OCI-M2 (cell line): ENCODE data around the gene FAM20C.
"Not testable (repeated sequence)": the region's sequence is repeated elsewhere in the genome, so short reads cannot be mapped to it uniquely, and the experiment has no call there.

ENCODE experiments used
- DNase-seq: peaks from one replicate; lab custom pipeline; 2025; ENCODE audit not compliant: unreplicated experiment; lab: John Stamatoyannopoulos, UW

Gene FAM20C

DNA sequence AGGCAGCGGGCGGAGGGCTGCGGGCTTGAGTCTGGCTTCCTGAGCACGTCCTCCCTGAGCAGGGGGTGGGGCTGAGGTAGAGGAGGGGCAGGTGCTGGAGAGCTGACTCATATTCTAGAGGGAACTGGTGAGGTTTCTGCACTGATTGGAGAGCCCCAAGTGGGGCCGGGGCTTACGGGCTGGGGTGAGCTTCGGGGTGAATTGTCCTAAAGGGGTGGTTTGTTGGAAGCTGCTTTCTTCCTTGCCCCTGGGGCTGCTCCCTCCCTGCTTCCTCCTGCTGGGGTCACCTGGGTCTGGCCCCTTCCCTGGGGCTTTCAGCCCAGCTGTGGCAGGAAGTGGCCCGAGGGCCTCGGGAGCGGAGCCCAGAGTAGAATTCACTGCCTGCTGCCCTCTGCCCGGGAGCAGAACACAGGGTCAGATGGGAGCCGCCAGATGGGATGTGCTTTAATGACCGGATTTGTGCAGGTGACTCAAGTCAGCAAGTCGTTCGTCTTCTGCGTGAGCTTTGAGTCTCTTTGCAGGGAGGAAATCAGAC lies 48.6 kb downstream of the FAM20C start:
- no peak for DNase-seq

DNA sequence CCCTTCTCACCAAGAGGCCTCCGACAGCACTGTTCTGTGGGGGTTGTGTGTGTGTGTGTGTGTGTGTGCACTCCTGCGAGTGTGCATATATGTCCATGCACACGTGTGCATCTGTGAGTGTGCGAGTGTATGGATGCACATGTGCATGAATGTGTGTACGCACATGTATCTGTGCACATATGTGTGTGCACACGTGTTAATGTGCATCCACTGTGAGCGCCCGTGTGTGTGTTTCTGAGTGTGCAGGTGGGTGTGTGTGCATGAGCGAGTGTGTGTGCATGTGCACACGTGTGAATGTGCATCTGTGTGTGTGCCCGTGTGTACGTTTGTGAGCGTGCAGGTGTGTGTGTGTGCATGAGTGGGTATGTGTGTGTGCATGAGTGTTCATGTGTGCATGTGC lies 49.1 kb downstream of the FAM20C start:
- no peak for DNase-seq

DNA sequence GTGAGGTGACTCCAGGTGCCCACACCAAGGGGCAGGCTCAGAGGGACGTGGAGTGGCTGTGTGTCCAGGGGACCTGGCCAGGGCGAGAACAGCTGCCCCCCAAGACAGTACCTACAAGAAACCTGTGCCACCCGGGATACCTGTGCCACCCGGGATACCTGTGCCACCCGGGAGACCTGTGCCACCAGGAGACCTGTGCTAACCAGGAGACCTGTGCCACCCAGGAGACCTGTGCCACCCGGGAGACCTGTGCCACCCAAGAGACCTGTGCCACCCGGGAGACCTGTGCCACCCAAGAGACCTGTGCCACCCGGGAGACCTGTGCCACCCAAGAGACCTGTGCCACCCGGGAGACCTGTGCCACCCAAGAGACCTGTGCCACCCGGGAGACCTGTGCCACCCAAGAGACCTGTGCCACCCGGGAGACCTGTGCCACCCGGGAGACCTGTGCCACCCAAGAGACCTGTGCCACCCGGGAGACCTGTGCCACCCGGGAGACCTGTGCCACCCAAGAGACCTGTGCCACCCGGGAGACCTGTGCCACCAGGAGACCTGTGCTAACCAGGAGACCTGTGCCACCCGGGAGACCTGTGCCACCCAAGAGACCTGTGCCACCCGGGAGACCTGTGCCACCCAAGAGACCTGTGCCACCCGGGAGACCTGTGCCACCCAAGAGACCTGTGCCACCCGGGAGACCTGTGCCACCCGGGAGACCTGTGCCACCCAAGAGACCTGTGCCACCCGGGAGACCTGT lies 50.6 kb downstream of the FAM20C start:
- DNase-seq = not testable (repeated sequence)

DNA sequence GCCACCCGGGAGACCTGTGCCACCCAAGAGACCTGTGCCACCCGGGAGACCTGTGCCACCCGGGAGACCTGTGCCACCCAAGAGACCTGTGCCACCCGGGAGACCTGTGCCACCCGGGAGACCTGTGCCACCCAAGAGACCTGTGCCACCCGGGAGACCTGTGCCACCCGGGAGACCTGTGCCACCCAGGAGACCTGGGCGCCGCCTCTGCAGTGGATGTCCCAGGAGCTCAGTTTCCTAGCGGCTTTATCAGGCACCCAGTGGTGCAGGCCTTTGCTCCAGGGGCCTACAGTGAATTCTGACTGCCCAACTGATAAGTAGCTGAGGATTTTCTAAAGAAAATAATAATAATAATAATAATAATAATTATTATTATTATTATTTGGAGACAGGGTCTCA lies 51.2 kb downstream of the FAM20C start:
- not testable (repeated sequence) for DNase-seq

DNA sequence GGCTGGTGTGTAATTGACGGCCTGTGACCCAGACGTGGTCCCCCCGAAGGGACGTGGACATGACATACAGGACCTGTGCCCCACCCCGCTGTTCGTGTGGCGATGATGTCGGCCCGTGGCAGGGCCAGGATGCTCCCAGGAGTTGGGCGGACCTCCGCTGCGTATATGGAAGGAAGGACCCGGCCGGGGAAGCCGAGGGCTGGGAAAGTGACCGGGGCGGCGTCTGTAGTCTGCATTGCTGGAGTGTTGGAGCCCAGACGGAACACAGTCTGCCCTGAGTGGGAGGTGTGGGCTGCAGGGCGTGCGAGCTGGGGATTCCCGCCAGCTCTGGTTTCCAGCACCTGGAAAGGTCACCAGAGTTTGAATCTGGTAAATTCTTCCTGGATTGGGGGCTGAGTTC lies 52.6 kb downstream of the FAM20C start:
- DNase-seq = no peak

DNA sequence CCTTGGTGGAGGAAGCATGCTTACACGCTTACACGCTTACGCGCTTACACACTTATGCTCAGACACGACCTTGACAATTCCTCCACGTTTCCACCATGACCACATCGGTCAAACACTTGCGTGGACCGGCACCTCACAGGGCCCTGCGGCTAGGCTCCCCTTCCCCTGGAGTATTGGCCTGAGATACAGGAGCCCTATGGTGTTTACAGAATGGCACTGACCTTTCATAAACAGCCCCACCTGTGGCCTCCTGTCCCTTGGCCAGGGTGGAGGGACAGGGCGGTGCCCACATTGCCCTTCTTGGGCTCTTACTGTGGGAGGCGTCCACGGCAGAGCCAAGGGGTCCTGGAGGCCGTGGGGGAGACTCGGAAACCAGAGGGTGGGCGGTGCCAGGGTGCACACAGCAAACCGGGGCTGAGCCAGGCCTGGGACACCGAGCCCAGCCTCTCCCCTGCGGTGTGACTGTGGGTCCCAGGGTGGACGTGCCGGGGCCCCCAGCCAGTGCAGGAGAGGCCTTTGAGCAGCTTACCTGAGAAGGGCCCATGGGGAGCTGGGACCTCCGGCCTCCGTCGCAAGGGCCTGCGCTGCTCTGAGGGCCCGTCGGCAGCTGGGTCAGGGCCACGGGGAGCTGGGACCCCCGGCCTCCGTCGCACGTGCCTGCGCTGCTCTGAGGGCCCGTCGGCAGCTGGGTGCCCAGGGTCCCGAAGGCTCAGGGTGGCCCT lies 53.4 kb downstream of the FAM20C start:
- DNase-seq = no peak

DNA sequence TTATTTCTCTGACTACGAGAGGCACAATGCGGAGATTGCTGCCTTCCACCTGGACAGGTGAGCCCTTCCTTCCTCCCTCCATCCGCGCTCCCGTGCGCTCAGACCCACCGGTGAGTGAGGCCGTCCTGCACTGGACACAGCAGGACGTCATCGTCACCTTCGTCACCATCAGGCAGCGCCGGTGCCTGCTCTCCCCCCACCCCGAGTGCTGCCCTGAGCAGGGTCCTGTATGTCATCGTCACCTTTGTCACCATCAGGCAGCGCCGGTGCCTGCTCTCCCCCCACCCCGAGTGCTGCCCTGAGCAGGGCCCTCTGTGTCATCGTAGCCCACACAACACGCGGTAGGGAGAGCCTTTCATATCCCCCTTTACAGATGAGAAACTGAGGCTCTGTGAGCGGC lies 54.1 kb downstream of the FAM20C start:
- no peak for DNase-seq

DNA sequence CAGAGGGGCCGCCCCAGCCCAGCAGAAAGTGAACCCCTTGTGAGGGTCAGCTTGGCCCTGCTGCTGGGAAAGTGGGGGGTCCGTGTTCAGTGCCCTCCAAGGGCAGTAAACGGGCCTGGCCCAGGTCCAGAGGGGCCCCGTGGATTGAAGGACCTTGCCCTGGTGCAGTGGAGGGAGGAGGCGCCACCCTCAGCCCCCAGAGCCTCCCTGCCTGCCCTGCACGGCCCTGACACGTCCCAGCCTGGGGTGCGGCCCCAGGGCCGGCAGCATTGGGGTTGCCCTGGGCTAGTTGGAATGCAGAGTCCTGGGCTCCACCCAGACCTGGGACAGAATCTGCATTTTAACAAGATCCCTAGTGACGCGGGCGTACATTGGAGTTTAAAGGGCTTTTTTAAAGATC lies 54.8 kb downstream of the FAM20C start:
- no peak for DNase-seq

DNA sequence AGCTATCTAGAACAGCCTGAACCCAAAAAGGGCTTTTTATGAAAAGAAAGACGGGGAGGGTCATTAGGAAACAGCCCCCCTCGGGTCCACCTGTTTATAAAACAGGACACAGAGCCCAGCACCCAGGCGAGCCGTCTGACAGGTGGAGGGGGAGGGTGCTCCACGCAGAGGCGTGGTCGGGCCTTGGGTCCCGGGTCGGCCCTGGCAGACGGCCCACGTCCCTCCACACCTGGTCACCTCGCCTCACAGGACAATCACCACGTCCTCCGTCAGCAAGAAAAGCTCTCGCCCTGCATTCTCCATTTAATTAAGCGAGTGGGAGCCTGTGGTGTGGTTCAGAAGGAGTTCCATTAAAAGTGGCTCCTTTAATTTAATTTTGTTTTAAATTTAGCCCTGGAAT lies 55.3 kb downstream of the FAM20C start:
- DNase-seq = no peak

DNA sequence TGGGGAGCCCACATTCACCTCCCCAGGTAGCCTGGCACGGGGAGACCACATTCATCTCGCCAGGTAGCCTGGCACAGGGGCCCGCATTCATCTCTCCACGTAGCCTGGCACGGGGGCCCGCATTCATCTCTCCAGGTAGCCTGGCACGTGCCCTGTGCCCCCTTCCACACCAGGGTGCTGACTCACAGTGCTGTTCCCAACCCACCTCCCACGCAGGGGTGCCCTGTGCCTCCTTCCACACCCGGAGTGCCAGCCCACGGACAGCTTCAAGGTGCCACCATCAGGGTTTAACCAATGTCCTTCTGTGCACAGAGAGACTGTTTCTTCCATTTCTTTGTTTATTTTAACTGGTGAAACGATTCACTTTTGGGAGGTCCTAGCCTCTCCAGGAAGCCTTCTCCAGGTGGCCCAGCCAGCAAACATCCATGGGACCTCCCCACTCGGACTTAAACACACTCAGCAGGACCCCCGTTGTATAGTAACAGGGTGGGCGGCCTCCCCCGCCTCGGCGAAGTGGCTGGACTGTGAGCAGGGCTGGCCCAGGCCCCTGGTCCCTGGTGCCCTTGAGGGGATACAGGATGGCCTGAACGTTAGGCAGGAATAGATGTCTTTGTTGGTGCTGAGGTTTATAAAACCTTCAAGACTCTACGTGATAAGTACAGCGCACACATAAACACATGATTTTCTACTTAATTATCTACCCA lies 56.5 kb downstream of the FAM20C start:
- DNase-seq = no peak

DNA sequence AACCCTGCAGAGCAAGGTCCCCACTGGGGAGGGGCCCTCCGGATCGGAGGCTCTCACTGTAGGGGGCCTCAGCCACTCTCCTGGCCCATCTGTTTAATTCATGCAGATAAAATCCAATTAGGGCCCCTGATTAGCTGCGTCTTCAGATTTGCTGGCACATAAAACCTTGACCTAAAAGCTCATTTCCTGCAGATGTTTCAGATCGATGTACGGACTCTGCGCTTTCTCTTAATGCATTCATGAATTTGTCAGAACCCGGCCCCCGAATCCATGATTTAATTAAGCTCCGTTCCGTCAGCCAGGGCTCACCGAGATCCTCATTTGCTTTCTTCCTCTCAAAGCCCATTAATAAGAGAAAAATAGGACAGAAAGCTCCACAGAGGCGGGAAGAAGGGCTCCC lies 57.6 kb downstream of the FAM20C start:
- no peak for DNase-seq

DNA sequence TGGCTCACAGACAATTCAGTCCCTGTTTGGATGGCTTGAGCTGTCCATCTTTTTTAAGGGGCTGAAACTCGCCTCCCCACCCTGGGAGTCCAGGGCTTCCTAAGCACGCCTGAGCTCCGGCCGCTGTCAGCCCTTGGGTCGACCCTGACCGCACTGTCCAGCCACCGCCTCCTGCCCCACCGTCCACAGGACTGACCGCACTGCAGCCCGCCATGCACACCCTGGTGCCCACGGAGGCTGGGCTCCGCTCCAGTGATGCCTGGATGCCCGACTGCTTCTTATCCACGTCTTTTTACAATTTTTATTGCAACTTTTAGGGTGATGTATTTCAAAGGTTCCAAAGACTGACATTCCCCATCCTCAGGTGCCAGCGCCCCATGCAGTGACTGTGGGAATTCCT lies 58.2 kb downstream of the FAM20C start:
- no peak for DNase-seq

DNA sequence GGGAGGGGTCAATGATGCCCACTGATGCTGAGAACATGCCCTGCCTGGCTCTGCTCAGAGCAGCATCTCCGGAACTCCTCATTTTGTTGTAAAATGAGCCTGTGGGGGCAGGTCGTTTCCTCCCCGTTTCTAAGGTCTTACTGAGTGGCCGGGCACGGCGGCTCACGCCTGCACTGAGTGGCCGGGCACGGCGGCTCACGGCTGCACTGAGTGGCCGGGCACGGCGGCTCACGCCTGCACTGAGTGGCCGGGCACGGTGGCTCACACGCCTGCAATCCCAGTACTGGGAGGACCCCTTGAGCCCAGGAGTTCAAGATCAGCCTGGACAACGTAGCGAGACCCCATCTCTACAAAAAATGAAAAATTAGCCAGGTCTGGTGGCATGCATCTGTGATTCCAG lies 58.6 kb downstream of the FAM20C start:
- DNase-seq = no peak

DNA sequence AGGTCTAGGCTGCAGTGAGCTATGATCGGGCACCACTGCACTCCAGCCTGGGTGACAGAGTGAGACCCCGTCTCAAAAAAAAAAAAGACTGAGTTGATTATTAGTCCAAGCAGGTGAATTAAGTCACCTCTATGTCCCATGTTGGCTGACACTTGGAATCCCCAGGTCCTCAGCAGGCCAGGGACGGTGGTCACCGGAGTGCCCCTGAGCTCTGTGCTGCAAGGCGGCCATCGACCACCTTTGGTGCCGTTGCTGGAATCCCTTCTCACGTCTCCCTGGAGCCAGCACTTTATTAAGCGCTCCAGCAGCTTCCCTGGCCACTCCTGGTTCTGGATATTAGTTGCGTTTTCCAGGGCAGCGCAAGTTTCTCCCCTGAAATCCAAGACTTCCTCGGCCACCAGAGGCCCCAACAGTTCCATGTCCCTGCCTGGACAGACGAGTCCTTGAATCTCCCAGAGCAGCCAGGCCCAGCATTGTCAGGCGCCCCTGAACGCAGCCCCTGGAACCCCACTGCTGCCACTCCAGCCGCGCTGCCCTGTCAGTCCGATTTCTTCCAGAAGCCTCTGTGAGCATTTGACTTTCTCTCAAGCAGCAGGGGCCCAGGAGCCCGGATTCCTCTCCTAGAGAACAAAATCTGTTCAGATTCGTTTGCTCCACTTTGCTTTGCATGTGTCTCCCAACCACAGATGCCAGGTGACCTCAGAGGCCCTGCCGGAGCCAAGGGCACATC lies 59.2 kb downstream of the FAM20C start:
- no peak for DNase-seq

DNA sequence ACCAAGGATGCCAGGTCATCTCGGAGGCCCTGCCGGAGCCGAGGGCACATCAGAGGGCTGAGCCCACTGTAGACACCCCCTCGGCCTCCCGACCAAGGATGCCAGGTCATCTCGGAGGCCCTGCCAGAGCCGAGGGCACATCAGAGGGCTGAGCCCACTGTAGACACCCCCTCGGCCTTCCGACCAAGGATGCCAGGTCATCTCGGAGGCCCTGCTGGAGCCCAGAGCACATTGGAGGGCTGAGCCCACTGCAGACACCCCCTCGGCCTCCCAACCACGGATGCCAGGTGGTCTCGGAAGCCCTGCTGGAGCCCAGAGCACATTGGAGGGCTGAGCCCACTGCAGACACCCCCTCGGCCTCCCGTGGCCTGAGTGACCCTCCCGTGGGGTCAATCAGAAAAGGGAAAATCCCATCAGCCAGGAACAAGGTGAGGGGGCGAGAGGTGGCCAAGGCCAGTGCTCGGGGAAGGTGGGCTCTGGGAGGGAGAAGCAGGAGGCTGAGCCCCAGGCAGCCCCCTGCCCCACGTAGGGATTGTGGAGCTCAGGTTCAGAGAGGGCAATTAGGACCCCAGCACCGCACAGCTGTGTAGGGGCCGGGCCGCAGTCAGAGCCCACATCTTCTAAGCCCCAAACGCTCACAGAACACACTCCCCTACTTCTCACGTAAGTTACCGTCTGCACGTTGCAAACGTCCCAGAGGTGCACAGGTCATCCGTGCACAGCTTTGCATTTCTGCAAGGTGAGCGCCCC lies 60.0 kb downstream of the FAM20C start:
- no peak for DNase-seq

DNA sequence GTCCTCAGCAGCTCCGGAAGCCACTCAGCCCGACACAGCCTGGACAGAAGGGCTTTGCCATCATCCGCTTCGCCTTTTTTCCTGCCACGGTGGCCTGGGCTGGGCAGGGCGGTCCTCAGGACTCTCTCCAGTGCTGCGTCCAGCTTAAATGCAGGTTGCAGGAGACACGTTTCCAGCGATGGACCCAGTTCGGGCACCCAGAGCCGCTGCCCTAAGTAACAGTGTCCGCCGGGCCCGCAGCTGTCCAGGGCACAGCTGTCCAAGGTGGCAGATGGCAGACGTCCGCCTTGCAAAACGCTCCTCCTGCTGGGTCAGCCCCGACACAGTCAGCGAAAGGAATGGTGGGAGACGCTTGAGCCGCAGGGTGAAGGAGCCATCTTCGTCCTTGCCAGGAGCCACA lies 60.6 kb downstream of the FAM20C start:
- DNase-seq = no peak

DNA sequence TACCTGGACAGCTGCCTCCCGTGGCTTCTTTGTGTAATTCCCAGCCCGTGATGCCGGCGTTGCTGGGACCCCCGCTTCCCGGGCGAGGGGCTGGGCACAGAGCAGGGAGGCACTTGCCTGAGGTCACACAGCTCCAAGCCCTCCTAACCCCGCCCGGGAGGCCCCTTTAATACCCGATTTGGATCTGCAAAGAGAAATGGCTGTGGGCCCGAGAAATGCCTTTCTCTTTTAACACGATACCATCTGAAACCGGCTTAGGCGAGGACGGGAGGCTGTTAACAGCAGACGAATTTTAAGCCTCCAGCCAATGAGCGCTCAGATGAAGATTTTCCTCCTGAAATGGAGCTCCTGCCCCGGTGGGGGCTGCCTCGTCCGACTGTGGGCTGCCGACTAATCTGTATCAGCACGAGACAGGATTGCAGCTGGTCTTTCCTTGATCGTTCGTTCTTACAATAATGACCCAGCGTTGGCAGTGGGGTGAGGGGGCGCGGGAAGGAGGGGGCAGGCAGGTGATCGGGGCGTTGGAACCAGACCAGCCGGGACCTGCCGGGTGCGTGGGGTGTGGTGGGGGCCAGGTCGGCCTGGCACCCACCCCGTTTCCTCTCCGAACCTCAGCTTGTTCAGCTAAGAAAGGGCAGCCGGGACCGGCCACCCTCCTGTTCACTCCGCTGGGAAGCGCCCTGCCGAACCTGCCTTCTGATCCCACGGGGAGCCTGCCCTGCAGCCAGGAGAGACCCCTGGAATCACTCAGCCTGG lies 61.4 kb downstream of the FAM20C start:
- no peak for DNase-seq

DNA sequence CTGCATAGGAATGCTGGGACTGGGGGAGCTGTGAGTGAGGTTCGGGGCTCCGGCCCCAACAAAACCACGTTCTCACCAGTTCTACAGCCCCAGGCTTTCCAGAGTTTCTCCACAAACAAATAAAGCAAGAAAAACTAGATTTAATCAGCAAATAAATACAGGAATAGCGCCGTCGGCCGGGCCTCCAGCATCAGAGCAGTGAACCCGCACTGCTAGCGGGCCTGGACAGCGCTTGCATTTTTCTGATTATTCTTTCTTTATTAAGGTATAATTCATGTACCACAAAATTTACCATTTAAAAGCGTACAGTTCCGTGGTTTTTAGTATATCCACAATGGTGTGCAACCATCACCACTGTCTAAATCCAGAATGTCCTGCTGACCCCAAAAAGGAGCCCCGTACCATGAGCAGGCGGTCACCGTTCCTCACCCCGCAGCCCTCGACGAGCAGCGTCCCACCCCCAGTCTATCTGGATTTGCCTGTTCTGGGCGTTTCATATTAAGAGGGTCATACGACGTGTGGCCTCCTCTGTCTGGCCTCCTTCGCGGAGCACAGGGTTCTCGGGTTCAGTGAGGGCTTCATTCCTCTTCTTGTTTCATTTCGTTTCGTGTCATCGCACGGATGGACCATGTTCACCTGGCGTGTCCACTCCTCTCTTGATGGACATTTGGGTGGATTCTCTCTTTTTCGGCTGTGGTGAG lies 62.1 kb downstream of the FAM20C start:
- no peak for DNase-seq

DNA sequence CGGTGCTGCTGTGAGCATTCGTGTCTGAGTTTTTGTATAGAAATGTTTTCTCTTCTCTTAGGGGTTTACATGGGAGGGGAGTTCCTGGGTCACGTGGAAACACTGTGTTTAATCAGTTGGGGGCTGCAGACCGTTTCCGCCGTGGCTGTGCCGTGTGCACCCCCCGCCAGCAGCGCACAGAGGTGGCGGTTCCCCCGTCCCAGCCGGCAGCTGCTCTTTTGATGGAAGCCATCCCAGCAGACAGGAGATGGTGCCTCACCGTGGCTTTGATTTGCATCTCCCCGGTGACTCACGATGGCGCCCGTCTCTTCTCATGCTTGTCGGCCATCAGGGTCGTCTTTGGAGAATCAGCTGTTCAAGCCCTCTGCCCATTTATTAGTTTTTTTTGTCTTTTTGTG lies 62.7 kb downstream of the FAM20C start:
- DNase-seq = no peak
